ENCODE data around the gene ERMN.

- TF ChIP-seq REST (IDR thresholded peaks at IDR 0.05; ENCODE audit: insufficient read depth in 1 of 2, low read depth in 2 of 2, low read length in 2 of 2) (no peak), POLR2AphosphoS5 (IDR thresholded peaks at IDR 0.05; ENCODE audit: low read depth, low read length) (no peak), SIN3A (IDR thresholded peaks at IDR 0.05; ENCODE audit: borderline replicate concordance, insufficient read depth, low read length) (no peak), TAF1 (IDR thresholded peaks at IDR 0.05; ENCODE audit: borderline replicate concordance, insufficient read depth, low read length) (no peak)
Measured at GRCh38 chr2:157333304-157334047, 7.9 kb upstream of the ERMN start.
